Measurements from ENCODE around the gene MACROH2A2.
A peak's percentile ranks its signal among the peaks of the same experiment; 100 is the strongest.
"Not testable (repeated sequence)": the region's sequence is repeated elsewhere in the genome, so short reads cannot be mapped to it uniquely, and the experiment has no call there.

Gene MACROH2A2

DNA sequence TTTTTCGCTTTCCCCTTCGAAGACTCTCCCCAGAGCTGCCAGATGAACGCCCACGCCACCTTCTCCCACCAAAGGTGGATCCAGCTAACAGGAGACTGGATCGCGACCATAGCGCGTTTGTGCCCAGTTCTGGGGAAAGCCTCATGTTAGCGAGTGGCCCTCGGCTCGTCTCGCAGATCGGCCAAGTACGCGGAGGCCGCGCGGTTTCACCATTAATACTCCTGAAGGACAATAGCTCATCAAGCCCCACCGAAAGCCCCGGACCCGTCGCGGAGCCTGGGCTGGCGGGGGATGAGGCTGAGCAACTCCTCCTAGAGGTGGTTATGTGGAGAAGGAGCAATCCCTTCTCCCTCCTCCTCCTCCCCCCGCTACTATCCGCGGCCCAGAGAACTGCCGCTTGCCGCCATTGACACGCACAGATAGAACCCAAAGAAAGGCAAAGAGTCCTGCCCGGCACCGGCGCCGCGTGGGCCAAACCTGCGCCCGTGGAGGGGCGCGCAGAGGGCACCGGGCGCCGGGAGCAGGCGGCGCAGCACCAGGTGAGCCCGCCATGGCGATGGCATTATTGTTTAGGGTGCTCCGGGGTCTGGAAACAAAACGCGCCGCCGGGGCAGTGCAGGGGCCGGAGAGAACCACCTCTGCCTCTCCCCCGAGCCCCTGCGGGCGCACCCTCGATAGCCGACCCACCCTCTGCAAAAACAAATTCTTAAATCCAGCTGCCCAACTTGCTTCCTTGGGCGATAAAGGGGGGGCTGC lies at the start of gene MACROH2A2:
TSS of gene MACROH2A2 (plus strand) at position 385 of the 756 bp plus-strand sequence. CDS start 22,813 bp downstream, outside the sequence.
- peak within 1 kb of the TSS in 1 of 2 donors; percentile 77 for H3K27ac Mint-ChIP-seq
- peak; percentile 67 for ATAC-seq
- peaks cover 52% of the 10 kb centered on the region for H3K27me3 Mint-ChIP-seq

GRCh38 chr10:70007116-70007820 lies 45.4 kb upstream of the MACROH2A2 start:
- Mint-ChIP-seq H3K4me1 (no peaks in the 10 kb centered on the region), H3K4me3 (no peak overlapping the region), H3K27me3 (peaks cover 86% of the 10 kb centered on the region), H3K27ac (no peak overlapping the region), H3K9me3 (peaks cover 0 to 6% of the 10 kb centered on the region in 2 donors)
- no peak for DNase-seq
- no peak for ATAC-seq

More for the DNA sequence above, at the start of gene MACROH2A2:
- peak; percentile 29 to 42 for DNase-seq
- peak within 1 kb of the TSS; percentile 83 to 88 for H3K4me3 Mint-ChIP-seq
- peaks cover 9% of the 10 kb centered on the region for H3K4me1 Mint-ChIP-seq
- no peaks in the 10 kb centered on the region for H3K9me3 Mint-ChIP-seq

DNA sequence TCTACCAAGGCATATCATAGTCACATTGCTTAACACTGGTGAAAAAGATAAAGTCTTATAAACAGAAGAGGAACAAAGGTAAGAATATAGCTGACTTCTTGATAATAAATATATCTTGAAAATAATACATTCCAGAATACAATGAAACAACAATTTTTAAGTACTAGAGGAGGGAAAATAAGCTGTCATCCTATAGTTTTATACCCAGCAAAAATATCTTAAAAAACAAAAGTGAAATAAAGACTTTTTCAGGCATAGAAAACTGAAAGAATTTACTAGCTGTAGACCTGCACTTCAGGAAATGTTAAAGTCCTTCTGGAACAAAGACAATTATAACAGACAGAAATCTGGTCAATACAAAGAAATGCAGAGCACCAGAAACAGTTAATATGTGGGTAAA lies 21.4 kb upstream of the MACROH2A2 start:
- Mint-ChIP-seq H3K27me3 (peaks cover 18% of the 10 kb centered on the region), H3K9me3 (peaks cover 14 to 27% of the 10 kb centered on the region in 2 donors), H3K27ac (no peak overlapping the region), H3K4me3 (no peak overlapping the region), H3K4me1 (no peaks in the 10 kb centered on the region)
- DNase-seq (no peak), ATAC-seq (no peak)

DNA sequence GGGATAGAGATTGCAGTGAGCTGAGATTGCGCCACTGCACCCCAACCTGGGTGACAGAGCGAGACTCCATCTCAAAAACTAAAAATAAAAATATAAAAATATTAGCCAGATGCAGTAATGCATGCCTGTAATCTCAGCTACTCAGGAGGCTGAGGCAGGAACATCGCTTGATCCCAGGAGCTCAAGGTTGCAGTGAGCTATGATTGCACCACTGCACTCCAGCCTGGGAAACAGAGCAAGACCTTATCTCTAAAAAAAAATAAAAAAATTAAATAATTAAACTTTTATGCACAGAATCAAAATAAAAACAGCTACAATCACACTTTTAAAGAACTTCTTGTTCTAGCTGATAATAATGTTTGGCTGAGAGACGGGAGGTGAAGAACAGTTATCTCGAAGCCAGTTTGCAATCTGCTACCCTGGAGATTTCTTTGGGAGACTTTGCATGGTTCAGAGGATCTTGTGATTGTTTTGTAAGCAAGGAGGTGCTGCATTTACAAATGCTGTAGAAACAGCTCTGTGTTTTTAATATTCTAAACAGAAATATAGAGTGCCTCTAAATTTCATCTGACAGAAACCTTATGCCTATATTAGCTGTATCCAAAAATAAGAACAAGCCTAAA lies 19.9 kb upstream of the MACROH2A2 start:
- Mint-ChIP-seq H3K27me3 (peaks cover 10% of the 10 kb centered on the region), H3K9me3 (peaks cover 14 to 21% of the 10 kb centered on the region in 2 donors), H3K4me1 (no peaks in the 10 kb centered on the region), H3K4me3 (no peak overlapping the region), H3K27ac (no peak overlapping the region)
- ATAC-seq (no peak), DNase-seq (no peak)

- H3K4me1 Mint-ChIP-seq = no peaks in the 10 kb centered on the region
These were observed 18.4 kb upstream of the MACROH2A2 start for GRCh38 chr10:70034232-70034631.

GRCh38 chr10:70035531-70035930 lies 17.1 kb upstream of the MACROH2A2 start:
- H3K27ac Mint-ChIP-seq = no peak overlapping the region
- H3K9me3 Mint-ChIP-seq = peaks cover 11 to 22% of the 10 kb centered on the region in 2 donors
- no peak overlapping the region for H3K4me3 Mint-ChIP-seq
- no peaks in the 10 kb centered on the region for H3K4me1 Mint-ChIP-seq
- ATAC-seq (no peak), DNase-seq (no peak)
- H3K27me3 Mint-ChIP-seq = peaks cover 8% of the 10 kb centered on the region

More at GRCh38 chr10:70034232-70034631, 18.4 kb upstream of the MACROH2A2 start:
- ATAC-seq (no peak), DNase-seq (no peak)
- Mint-ChIP-seq H3K4me3 (no peak overlapping the region), H3K27ac (no peak overlapping the region), H3K9me3 (peaks cover 10 to 28% of the 10 kb centered on the region in 2 donors), H3K27me3 (peaks cover 8% of the 10 kb centered on the region)

DNA sequence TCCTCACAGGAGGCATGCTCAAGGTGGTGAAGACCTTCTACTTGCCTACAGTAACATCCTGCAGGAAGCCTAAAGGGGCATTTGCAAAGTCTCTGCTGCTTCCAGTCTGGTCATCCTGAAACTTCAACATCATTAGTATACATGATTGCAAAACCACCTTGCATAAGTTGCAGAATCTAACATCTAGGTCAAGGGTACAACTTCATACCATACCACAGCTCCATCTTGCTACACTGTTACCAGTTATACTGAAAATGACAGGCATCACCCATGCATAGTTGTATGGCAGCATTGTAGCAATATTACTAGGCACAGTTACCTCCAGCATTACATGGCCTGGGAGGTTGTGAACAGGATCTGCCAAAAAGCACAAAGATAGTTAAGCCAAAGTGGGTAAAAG lies 13.7 kb upstream of the MACROH2A2 start:
- Mint-ChIP-seq H3K9me3 (peaks cover 19 to 33% of the 10 kb centered on the region in 2 donors), H3K4me1 (no peaks in the 10 kb centered on the region), H3K4me3 (no peak overlapping the region), H3K27ac (no peak overlapping the region), H3K27me3 (peaks cover 28% of the 10 kb centered on the region)
- ATAC-seq = no peak
- no peak for DNase-seq

DNA sequence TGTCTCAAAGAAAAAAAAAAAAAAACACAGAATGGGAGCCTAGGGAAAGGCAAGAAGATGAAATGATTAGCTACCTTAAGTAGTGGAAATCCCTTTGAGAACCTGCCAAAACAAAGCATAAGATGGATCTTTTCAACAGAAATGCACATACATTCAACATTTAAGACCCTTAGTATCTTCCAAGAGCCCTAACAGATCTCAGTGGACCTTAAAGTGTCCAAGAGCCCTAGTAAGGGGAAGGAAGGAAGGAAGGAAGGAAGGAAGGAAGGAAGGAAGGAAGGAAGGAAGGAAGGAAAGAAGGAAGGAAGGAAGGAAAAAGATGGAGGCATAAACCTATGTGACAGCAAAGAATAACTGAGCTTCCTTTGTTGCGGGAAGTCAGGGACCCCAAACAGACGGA lies 11.6 kb upstream of the MACROH2A2 start:
- peaks cover 19 to 33% of the 10 kb centered on the region in 2 donors for H3K9me3 Mint-ChIP-seq
- no peak for ATAC-seq
- no peak overlapping the region for H3K4me3 Mint-ChIP-seq
- H3K27ac Mint-ChIP-seq = peak overlapping the region in 1 of 2 donors; percentile 36
- DNase-seq = no peak
- H3K4me1 Mint-ChIP-seq = no peaks in the 10 kb centered on the region
- peaks cover 20% of the 10 kb centered on the region for H3K27me3 Mint-ChIP-seq

GRCh38 chr10:70041739-70042138 lies 10.9 kb upstream of the MACROH2A2 start:
- H3K9me3 Mint-ChIP-seq = peaks cover 19 to 33% of the 10 kb centered on the region in 2 donors
- H3K4me3 Mint-ChIP-seq, H3K4me1 Mint-ChIP-seq, H3K27ac Mint-ChIP-seq, DNase-seq, ATAC-seq: not testable (repeated sequence)
- H3K27me3 Mint-ChIP-seq = peaks cover 19% of the 10 kb centered on the region

DNA sequence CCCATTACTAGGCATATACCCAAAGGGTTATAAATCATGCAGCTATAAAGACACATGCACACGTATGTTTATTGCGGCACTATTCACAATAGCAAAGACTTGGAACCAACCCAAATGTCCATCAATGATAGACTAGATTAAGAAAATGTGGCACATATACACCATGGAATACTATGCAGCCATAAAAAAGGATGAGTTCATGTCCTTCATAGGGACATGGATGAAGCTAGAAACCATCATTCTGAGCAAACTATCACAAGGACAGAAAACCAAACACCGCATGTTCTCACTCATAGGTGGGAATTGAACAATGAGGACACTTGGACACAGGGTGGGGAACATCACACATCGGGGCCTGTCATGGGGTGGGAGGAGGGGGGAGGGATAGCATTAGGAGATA lies 5.6 kb upstream of the MACROH2A2 start:
- H3K27me3 Mint-ChIP-seq = peaks cover 27% of the 10 kb centered on the region
- not testable (repeated sequence) for ATAC-seq, H3K9me3 Mint-ChIP-seq, DNase-seq, H3K4me3 Mint-ChIP-seq, H3K27ac Mint-ChIP-seq, H3K4me1 Mint-ChIP-seq

GRCh38 chr10:70048030-70048723 lies 4.5 kb upstream of the MACROH2A2 start:
- no peak for ATAC-seq
- Mint-ChIP-seq H3K27me3 (peaks cover 28% of the 10 kb centered on the region), H3K4me3 (no peak overlapping the region), H3K27ac (no peak overlapping the region), H3K4me1 (peaks cover 9% of the 10 kb centered on the region), H3K9me3 (no peaks in the 10 kb centered on the region)
- DNase-seq = no peak

- Mint-ChIP-seq H3K4me3 (peak overlapping the region in 1 of 2 donors; percentile 88), H3K4me1 (peaks cover 9% of the 10 kb centered on the region), H3K9me3 (no peaks in the 10 kb centered on the region), H3K27ac (no peak overlapping the region), H3K27me3 (peaks cover 52% of the 10 kb centered on the region)
- no peak for DNase-seq
- ATAC-seq = no peak
These were observed 798 bp upstream of the MACROH2A2 start for GRCh38 chr10:70051848-70052247.

DNA sequence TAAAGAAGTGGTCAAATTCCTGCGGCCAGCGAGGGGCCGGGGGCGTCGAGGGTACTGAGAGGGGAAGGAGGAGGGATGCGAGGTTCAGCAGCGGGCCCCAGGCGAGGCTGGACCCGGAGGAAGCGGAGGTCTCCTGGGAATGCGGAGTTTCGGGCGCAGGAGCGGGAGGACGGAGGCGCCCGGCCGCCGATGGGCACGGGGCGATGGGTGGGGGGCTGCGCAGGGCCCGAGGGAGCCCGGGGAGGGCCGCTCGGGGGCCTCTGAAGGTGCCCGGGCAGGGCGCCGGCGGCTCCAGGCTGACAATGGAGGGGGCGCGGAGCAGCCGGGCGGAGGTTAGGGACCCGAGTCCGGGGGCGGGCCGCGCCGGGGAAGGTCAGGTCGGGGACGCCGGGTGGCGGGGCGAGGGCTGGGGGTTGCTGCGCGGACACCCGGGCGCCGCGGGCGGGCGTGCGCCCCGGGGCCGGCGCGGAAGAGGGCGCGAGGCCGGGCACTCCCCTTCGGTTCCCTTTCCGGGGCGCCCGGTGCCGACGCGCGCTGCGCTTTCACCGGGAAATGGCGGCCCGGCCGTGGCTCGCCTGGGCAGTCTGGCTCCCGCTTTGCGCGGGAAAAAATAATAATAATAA lies 683 bp downstream of the MACROH2A2 start:
- Mint-ChIP-seq H3K4me3 (peak overlapping the region; percentile 83 to 88), H3K4me1 (peaks cover 9% of the 10 kb centered on the region), H3K9me3 (no peaks in the 10 kb centered on the region), H3K27ac (peak overlapping the region in 1 of 2 donors; percentile 68), H3K27me3 (peaks cover 52% of the 10 kb centered on the region)
- DNase-seq (peak; percentile 36 to 44), ATAC-seq (peak; percentile 73)

DNA sequence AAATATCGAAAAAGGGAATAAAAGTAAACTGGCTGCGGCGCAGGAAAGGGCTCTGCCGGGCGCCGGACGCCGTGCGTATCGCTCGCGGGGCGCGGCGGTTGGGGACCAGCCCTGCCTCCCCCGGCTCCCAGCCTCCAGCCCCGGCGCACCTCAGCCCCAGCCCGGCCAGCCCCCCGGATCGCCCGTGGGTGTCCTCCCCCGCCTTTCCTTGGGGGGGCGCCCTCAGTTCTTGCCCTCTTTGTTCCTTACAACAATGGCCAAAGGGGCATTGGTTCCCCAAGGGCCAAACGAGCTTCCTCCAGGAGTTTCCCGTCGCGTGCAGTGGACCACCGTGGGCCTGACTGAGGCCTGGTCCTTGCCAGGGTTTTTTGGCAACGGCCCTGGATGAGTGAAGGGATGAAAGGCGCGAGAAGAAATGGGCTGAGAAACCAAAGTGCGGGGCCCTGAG lies 1.2 kb downstream of the MACROH2A2 start:
- ATAC-seq (peak; percentile 66), DNase-seq (peak; percentile 32 to 48)
- Mint-ChIP-seq H3K4me1 (peaks cover 9% of the 10 kb centered on the region), H3K27me3 (peaks cover 52% of the 10 kb centered on the region), H3K9me3 (no peaks in the 10 kb centered on the region), H3K4me3 (peak overlapping the region; percentile 83 to 88), H3K27ac (no peak overlapping the region)

DNA sequence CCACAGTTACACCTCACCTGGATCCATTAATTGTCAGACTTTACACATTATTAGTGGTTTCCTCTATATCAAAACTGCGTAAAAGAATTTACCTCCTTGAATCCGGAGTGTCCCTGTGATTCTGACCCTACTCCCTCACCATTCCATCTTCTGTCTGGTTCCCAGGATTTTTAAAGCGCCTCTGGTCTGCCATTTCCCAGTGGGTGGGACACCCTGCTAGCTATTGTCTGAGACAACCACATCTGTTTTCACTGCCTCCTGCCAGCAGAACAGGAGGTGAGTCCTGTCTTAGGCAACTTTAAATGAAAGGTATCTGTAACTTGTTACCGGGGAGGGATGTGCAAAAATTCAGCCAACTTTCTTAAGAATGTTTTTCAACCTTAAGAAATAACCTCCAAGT lies 2.3 kb downstream of the MACROH2A2 start:
- H3K9me3 Mint-ChIP-seq = no peaks in the 10 kb centered on the region
- ATAC-seq (no peak), DNase-seq (no peak)
- H3K4me3 Mint-ChIP-seq = peak overlapping the region; percentile 35
- peaks cover 52% of the 10 kb centered on the region for H3K27me3 Mint-ChIP-seq
- no peak overlapping the region for H3K27ac Mint-ChIP-seq
- H3K4me1 Mint-ChIP-seq = peaks cover 9% of the 10 kb centered on the region
